Testis (tissue), 3 donors: ENCODE data around the gene NPAS3. TPM values are rescaled to one million over a fixed set of nuclear protein-coding genes. Genes with fewer than 3 reads are reported as not detected.

Experiments used
- DNase-seq: peaks from one replicate; pipeline ENCODE4 v3.0.0-alpha.2; 2019
- H3K27ac ChIP-seq, 2 donors: fragments of 200-600 bp; sonication (generic); one replicate each; pipeline ENCODE4 v1.5.1; 2019
- H3K27me3 ChIP-seq: fragments of 200-600 bp; sonication (generic); one replicate; pipeline ENCODE4 v1.5.1; 2019
- H3K36me3 ChIP-seq: fragments of 200-600 bp; sonication (generic); one replicate; pipeline ENCODE4 v1.5.1; 2017; ENCODE audit warnings: low read depth; ENCODE audit errors: missing control alignments
- H3K4me1 ChIP-seq: fragments of 200-600 bp; sonication (generic); one replicate; pipeline ENCODE4 v1.5.1; 2019
- H3K4me3 ChIP-seq, 2 donors: fragments of 200-600 bp; sonication (generic); one replicate each; pipeline ENCODE4 v1.5.1; 2017 to 2019
- H3K9me3 ChIP-seq: fragments of 200-600 bp; sonication (generic); one replicate; pipeline ENCODE4 v1.5.1; 2017
- POLR2A ChIP-seq: fragments of 450-650 bp; IDR thresholded peaks from one replicate; pipeline ENCODE4 v1.6.1; 2017; ENCODE audit warnings: antibody characterized with exemption, mild to moderate bottlenecking, moderate library complexity
- WGBS, 2 donors: methylation state at CpG; one replicate each; pipeline ENCODE4 v1.1.5; 2018; 5-methylcytosine and 5-hydroxymethylcytosine counted together
- intact Hi-C: fragments of 100-400 bp; cut with DNase I; formaldehyde crosslinking; loops from one replicate; pipeline ENCODE4 v1.15.1; 2023; ENCODE audit warnings: low total_unique reads
- polyA plus RNA-seq: library from polyadenylated mRNA; stranded (reverse); fragments of 350-450 nt; fragmentation: Illumina TruSeq; extraction: RNeasy Lipid Tissue Mini Kit (QIAGEN cat#74804); gene quantifications from one replicate; pipeline ENCODE4 v1.2.3, GENCODE V29; 2014; ENCODE audit warnings: low read depth, low replicate concordance; ENCODE audit not compliant: insufficient read depth
- total RNA-seq, 2 donors: library from RNA; depleted of rRNA; stranded (reverse); fragments of >200 nt; gene quantifications; one replicate each; pipeline ENCODE4 v1.2.3, GENCODE V29; 2016
- TF ChIP-seq, protein P1 (sequence below), 3 experiments: fragments of 450-650 bp in 2 of 3; fragments of 200-600 bp in 1 of 3; sonication (generic) in 1 of 3; IDR thresholded peaks; one replicate each; pipeline ENCODE4 v1.5.1; 2016 to 2019; ENCODE audit warnings: antibody characterized with exemption in 3 of 3, mild to moderate bottlenecking in 2 of 3, moderate library complexity in 1 of 3

NPAS3 gene
- total and polyA plus RNA-seq, 3 donors from 2014 or later: 1.1 to 3.7 (median 1.8) TPM

DNA sequence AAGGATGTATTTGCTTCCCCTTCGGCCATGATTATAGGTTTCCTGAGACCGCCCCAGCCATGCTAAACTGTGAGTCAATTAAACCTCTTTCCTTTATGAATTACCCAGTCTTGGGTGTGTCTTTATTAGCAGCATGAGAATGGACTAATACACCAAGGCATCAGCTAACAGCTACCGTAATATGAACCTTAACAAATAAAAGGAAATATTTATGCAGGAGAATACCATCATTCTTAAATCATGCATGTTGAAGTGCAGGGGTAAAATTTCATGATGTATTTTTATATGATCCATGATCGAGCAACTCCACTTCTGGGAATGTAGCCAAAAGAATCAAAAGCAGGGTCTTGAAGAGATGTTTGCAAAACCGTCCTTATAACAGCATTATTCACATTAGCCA lies 379.0 kb downstream of the NPAS3 start:
- WGBS, 2 donors: 90 to 92% methylated on average over 5 of the region's 5 CpGs
- Histone ChIP-seq H3K27me3 (no peaks in the 10 kb centered on the region), H3K36me3 (no peaks in the 10 kb centered on the region), H3K9me3 (no peaks in the 10 kb centered on the region), H3K27ac (no peak overlapping the region), H3K4me3 (no peak overlapping the region), H3K4me1 (no peaks in the 10 kb centered on the region)
- TF ChIP-seq POLR2A: no peak
- TF ChIP-seq, protein P1, sequence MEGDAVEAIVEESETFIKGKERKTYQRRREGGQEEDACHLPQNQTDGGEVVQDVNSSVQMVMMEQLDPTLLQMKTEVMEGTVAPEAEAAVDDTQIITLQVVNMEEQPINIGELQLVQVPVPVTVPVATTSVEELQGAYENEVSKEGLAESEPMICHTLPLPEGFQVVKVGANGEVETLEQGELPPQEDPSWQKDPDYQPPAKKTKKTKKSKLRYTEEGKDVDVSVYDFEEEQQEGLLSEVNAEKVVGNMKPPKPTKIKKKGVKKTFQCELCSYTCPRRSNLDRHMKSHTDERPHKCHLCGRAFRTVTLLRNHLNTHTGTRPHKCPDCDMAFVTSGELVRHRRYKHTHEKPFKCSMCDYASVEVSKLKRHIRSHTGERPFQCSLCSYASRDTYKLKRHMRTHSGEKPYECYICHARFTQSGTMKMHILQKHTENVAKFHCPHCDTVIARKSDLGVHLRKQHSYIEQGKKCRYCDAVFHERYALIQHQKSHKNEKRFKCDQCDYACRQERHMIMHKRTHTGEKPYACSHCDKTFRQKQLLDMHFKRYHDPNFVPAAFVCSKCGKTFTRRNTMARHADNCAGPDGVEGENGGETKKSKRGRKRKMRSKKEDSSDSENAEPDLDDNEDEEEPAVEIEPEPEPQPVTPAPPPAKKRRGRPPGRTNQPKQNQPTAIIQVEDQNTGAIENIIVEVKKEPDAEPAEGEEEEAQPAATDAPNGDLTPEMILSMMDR (IDR thresholded peaks at IDR 0.05): no peak
- DNase-seq: no peak
- intact Hi-C loops: no loop called here

- intact Hi-C loops: no loop called here
- TF ChIP-seq POLR2A: no peak
- TF ChIP-seq, protein P1 (IDR thresholded peaks at IDR 0.05): no peak
- WGBS, 2 donors: 91 to 92% methylated on average over 7 of the region's 7 CpGs
- no peaks in the 10 kb centered on the region for H3K36me3 ChIP-seq
- H3K4me1 ChIP-seq: no peaks in the 10 kb centered on the region
- no peaks in the 10 kb centered on the region for H3K27me3 ChIP-seq
- H3K9me3 ChIP-seq: no peaks in the 10 kb centered on the region
- no peak overlapping the region for H3K4me3 ChIP-seq
- DNase-seq: no peak
- no peak overlapping the region for H3K27ac ChIP-seq
These were observed 385.3 kb downstream of the NPAS3 start for GRCh38 chr14:33323979-33324378.

DNA sequence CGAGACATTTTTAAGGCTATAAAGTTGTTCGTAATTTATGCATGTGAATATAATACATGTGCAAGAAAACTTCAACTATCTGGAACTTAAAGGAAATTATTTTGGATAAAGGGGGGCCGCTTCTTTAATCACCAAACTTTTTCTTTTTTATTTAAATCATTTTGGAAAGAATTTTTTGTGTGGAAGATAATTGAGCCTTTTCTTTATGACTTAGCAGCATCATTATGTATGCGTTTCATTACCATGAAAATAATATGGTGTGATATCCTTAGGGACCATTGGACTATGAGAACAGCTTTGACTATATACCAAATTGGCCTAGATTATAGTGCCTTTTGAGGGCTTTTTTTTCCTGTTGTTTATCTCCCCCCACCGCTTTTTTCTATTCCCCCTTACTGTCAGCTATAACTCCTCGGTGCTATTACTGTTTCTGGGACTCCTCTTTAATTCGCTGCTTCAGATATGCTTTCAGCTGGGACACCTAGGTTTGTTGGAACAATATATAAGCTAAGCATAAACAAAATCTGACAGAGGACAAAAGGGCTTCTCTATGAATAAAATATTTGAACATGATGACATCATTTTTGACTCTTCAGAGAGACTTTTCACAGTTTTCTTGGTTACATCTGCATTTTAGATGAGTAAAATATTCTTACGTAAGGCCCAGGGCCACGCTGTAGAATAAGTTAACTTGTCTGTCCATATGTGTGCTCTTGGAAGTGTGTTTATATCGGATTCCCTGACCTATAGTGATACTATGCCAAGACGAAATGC lies 392.7 kb downstream of the NPAS3 start:
- 92 to 93% methylated on average over 11 of the region's 11 CpGs for WGBS, 2 donors
- DNase-seq: no peak
- Histone ChIP-seq H3K4me1 (no peaks in the 10 kb centered on the region), H3K27ac (no peak overlapping the region), H3K9me3 (no peaks in the 10 kb centered on the region), H3K4me3 (no peak overlapping the region), H3K36me3 (no peaks in the 10 kb centered on the region), H3K27me3 (no peaks in the 10 kb centered on the region)
- TF ChIP-seq POLR2A: no peak
- TF ChIP-seq, protein P1 (IDR thresholded peaks at IDR 0.05): no peak
- intact Hi-C loops: no loop called here

GRCh38 chr14:33332497-33332896 lies 393.8 kb downstream of the NPAS3 start:
- TF ChIP-seq POLR2A: no peak
- TF ChIP-seq, protein P1 (IDR thresholded peaks at IDR 0.05): no peak
- no peak for DNase-seq
- 80 to 84% methylated on average over 6 of the region's 6 CpGs for WGBS, 2 donors
- no peak overlapping the region for H3K4me3 ChIP-seq
- intact Hi-C loops: no loop called here
- no peaks in the 10 kb centered on the region for H3K4me1 ChIP-seq
- H3K9me3 ChIP-seq: no peaks in the 10 kb centered on the region
- H3K27me3 ChIP-seq: no peaks in the 10 kb centered on the region
- H3K36me3 ChIP-seq: no peaks in the 10 kb centered on the region
- H3K27ac ChIP-seq: no peak overlapping the region

DNA sequence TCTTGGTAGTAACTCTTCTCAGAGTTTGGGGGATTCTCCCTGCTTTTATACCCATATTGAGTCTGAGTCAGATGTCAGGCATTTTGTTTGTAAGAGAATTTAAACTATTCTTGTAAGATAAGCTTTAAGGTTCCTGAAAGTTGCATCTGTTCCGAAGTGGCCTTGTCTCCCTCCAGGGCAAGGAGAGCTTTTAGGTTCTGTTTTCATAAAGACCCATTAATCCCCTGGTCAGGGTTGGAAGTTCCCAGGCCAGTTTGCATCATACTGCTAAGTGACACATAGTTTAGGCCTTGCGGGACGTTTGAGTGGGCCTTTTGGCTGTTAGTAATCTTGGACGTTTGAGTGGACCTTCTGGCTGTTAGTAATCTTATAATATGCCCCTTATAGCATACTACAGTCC lies 396.7 kb downstream of the NPAS3 start:
- H3K27me3 ChIP-seq: no peaks in the 10 kb centered on the region
- WGBS, 2 donors: 64 to 67% methylated on average over 4 of the region's 4 CpGs
- DNase-seq: no peak
- no peak overlapping the region for H3K4me3 ChIP-seq
- no peak for TF ChIP-seq POLR2A
- TF ChIP-seq, protein P1 (IDR thresholded peaks at IDR 0.05): no peak
- intact Hi-C loops: no loop called here
- H3K4me1 ChIP-seq: no peaks in the 10 kb centered on the region
- H3K36me3 ChIP-seq: no peaks in the 10 kb centered on the region
- no peaks in the 10 kb centered on the region for H3K9me3 ChIP-seq
- H3K27ac ChIP-seq: no peak overlapping the region
